Activated CD4-positive, alpha-beta T cell treated with anti-CD3 and anti-CD28 coated beads, Interleukin-2, Interleukin-6, amounts not matched to agents 100 ng/mL and 50 ng/mL, durations not matched to agents 16 hours and 8 hours (primary cell): Measurements from ENCODE around the gene SLC1A3.
"Not testable (repeated sequence)": the region's sequence is repeated elsewhere in the genome, so short reads cannot be mapped to it uniquely, and the experiment has no call there.

Experiments used
- DNase-seq: peaks from one replicate; pipeline ENCODE4 v3.0.0-alpha.2; 2020

SLC1A3 gene

DNA sequence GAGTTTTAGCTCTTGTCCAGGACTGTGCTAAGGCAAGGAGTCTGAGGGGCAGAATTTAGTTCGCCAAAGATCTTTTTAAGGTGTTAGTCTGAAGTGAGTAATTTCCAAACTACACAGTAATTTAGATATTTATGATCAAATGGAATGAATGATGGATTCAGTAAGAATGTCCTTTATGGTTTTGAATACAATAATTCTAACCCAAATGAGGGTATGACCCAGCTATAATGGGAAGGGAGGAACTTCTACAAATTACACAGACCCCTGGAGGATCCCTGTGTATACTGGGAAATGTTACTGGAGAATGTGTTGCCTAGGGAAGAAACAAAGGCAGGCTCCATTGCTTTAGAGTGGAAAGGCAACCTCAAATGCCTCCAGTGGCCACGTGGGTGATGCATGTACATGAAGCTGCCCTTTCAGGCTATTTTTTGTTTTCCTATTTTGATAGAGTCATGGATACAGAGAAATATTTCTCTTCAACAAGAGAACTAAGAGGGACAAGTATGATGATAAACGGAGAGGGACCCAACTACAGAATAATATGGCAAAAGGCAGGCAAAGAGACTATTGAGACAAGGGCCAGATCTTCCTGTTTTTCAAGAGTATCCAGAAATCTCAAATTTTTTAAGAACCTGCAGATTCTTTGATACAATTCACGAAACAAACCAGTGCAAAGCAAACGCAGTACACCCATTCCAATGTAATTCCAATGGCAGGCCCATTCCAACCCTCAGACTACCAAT, 25.4 kb downstream of the SLC1A3 start:
- DNase-seq, result no peak

GRCh38 chr5:36632363-36632664, 25.9 kb downstream of the SLC1A3 start:
- DNase-seq, result no peak

- DNase-seq, result no peak
Measured at GRCh38 chr5:36635721-36636390, 29.4 kb downstream of the SLC1A3 start.

DNA sequence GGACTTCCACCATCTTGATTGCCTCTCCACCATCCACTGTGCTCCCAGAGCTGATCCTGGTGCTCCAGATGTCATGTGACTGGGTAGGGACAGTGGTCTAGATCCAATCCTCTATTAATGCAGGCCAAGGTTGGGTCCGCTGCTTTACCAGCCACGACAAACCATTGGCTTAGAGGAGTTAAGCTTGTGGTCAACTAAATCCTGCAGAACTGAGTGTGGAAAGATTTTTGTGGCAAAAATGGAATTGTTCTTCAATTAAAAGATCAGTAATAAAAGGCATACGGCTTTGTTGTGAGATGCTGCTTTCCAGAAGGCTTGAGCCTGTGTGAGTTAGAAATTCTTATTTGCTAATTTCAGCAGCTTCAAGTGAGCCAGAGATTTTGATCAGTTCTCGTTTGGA, 30.7 kb downstream of the SLC1A3 start:
- no peak for DNase-seq

- no peak for DNase-seq
Measured at GRCh38 chr5:36637516-36637915, 31.1 kb downstream of the SLC1A3 start.

DNA sequence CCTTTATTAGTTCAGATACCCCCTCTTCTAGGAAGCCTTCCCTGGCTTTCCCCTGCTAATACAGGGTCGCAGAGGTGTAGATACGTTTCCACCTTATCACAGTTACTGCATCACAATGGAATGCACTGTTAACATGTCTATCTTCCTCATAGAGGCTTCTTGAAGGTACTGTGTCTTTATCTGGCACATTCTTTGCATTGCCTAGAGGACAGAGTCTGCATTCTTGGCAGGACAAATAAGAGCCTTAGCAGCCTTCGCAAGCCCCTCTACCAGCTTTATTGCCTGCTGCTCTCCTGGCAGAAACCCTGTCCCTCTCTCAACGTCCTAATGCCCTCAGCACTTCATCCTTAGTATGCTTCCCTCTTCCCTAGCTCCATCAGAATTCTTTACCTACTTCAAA, 31.6 kb downstream of the SLC1A3 start:
- DNase-seq, result no peak

DNA sequence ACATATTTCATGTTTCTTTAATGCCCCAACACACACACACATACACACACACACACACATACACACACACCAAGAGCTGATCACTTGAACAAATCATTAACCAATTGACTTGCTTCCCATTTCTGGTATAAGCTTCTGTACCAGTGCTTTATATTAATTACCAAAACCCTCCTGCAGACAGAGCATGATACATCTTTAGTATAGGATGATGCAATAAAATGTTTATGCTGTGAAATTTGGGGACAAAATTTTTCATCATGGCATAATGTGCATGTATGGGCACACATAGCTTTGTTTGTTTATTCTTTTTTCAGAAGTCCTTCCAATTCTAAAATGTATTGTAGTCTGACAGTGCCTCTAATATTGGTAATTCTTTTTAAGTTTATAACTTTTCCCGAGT, 34.5 kb downstream of the SLC1A3 start:
- no peak for DNase-seq

DNA sequence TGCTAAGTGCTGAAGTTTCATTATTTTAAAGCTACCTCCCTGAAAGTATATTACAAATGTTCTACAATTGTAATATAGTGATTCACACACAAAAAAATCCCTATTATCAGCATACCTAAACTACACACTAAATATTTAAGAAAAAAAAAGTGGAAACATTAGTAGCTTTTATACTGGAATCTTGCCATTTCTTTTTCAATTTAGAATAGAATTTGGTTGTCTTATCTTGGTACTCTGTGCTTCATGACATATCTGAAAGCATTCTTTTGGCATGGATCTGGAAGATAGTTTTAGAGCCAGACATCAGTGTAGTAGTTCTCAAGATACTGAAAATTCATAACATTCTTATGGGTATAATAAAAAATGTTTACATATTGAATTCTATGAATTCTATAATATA, 35.0 kb downstream of the SLC1A3 start:
- no peak for DNase-seq

GRCh38 chr5:36642089-36642488, 35.7 kb downstream of the SLC1A3 start:
- DNase-seq, result no peak

DNA sequence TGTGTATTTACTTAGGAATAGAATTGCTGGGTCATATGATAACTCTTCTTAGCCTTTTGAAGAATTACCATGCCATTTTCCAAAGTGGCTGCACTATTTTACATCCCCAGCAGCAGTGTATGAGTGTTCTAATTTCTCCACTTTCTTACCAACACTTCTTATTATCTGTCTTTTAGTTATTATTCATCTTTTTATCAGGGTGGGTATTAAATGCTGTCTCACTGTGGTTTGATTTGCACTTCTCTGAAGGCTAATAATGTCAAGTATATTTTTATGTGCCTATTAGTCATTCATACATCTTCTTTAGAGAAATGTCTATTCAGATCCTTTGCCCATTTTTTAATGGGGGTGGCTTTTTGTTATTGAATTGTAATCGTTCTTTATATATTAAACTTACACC, 36.8 kb downstream of the SLC1A3 start:
- DNase-seq, result no peak

DNA sequence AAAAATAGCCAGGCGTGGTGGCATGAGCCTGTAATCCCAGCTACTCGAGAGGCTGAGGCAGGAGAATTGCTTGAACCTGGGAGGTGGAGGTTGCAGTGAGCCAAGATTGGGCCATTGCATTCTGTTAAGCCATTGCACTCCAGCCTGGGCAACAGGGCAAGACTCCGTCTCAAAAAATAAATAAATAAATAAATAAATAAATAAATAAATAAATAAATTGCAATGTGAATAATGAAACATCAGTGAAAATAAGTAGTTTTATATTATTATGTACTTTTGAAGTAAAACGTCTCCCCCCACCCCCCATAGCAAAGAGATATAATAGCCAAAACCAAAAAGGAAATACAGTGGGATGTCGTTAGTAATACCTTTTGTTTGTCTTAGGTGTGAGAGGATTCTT, 37.4 kb downstream of the SLC1A3 start:
- DNase-seq, result not testable (repeated sequence)

- DNase-seq, result no peak
Measured at GRCh38 chr5:36644727-36645126, 38.3 kb downstream of the SLC1A3 start.

DNA sequence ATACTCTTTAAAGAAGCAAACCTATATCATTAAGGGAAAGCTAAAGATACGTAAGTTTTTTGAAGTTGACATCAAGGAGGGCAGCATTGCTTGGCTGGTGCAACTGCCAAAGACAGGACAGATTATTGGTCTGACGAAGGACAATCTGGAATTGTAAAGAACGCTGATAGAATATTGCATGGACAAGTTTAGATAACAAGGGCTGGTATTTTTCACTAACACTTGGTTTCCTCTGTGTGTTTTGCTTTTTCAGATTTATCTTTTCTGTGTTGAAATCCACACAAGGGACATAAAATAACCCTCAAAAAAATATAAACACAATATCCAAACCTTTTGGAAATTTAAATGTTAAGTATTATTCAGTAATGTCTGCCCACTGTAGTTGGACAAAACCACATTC, 39.7 kb downstream of the SLC1A3 start:
- DNase-seq, result no peak

DNA sequence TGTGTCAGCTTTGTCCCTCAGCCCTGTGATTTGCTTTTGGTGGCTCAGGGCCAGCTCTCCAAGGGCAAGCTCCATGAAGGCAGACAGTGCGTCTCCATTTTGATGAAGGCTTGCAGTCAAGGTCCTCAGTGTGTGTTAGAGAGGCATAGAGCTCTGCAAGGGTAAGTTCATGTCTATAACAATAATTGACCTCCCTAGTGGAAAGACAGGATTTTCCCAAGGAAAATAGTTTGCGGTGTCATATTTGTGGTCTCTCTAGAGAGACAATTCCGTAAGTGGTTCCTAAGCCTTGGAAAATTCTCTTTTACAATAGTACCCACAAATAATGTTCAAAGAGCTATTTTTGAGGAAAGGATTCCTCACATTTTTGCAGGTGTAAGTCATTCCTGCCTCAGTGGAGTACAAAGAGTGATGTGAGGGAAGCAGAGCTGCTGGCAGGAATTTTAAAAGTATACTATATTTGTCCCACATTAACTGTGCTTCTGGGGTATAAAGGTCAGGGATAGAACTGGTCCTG, 40.2 kb downstream of the SLC1A3 start:
- no peak for DNase-seq

DNA sequence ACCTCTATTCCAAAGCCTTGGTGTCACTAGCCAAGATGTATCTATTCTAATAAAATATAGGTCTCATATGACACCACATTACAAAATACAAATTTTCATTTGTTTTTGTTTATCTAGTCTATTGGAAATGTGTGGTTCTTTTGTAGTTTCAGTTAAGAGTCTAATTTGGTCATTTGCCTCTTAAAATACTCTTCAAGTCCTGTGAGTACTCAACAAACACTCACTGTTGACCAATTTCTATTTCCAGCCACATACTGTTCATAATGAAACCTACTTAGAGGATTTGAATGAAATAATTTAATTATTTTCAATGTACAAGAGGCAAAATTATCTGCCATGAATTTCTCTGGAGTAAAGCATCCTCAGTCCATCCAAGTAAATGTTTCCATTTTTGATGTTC, 40.6 kb downstream of the SLC1A3 start:
- no peak for DNase-seq

- no peak for DNase-seq
Measured at GRCh38 chr5:36648426-36648825, 42.0 kb downstream of the SLC1A3 start.

DNA sequence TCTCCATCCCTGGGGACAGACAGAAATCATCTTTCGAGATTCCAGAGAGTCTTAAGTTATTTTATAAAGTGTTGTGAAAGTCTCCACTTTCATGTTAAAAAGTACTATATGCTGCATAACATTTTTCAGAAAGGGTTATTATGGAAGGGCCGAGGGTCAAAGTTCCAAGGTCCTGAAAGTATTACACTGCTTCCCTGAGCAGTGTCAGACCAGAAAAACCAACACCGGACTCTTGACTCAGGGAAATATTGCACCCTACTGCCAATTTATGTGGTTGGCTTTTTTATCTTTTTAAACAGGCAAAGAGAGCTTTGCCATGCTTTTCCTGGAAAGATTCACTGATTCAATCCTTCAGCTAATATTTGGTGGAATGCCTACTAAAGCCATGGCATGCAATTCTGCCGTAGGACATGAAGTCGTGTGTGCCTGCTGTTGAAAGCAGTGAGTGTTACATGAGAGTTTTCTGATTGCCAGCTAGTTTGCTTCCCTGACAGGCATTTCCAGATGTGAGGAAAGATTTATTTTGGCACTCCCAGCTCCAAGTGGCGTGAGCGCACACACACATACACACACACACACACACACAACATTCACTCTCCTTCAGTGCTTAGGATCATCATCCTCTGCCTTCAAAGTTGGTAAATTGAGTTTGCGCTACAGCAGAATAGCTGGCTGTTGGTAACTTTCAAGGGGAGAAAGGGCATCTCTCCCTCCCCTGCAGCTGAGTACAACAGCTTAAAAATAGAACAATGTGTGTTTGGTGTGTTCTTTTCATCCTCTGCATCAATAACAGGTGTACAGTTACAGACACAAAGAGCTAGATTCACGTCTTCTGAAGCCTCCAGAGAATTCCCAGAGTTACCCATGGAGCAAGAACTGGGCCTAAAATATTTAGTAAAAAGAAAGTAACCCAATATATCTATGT, 45.6 kb downstream of the SLC1A3 start:
- DNase-seq, result no peak

GRCh38 chr5:36653044-36653705, 46.8 kb downstream of the SLC1A3 start:
- no peak for DNase-seq

- DNase-seq, result no peak
Measured at GRCh38 chr5:36654564-36654963, 48.2 kb downstream of the SLC1A3 start.

DNA sequence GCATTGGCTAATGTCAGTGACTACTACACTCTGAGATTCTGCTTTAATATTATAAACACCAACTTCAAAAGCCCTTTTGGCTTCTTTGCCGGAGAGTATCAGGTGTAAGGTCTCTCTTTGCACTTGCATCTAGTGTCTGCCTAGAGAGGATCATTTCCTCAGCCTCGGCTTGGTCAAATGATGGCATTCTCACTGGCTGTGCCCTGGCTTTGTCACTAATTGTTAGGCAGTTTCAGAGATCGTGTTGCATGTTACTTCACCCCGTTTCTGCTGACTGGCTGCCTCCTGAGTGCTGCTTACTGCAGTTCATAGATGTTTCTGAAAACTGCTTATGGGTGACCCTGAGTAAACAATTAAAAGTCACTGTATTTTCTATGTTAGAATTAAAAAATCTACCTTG, 48.8 kb downstream of the SLC1A3 start:
- no peak for DNase-seq

- no peak for DNase-seq
Measured at GRCh38 chr5:36656556-36656955, 50.1 kb downstream of the SLC1A3 start.

GRCh38 chr5:36657563-36657995, 51.2 kb downstream of the SLC1A3 start:
- DNase-seq, result no peak
